Ishikawa (cell line): ENCODE results near the gene PATL1.

Experiments
- CEBPB ChIP-seq: IDR thresholded peaks from 2 replicates; pipeline ENCODE4 v1.6.1; 2012
- CREB1 ChIP-seq: IDR thresholded peaks from 2 replicates; pipeline ENCODE4 v1.6.1; 2012; ENCODE audit warnings: low read depth
- EGR1 ChIP-seq: IDR thresholded peaks from 2 replicates; pipeline ENCODE4 v1.6.1; 2012
- EP300 ChIP-seq: IDR thresholded peaks from 2 replicates; pipeline ENCODE4 v1.6.1; 2012; ENCODE audit warnings: borderline replicate concordance
- FOXM1 ChIP-seq: IDR thresholded peaks from 2 replicates; pipeline ENCODE4 v1.6.1; 2012; ENCODE audit warnings: low read depth, borderline replicate concordance
- MAX ChIP-seq: IDR thresholded peaks from 2 replicates; pipeline ENCODE4 v1.6.1; 2012
- NFIC ChIP-seq: IDR thresholded peaks from 2 replicates; pipeline ENCODE4 v1.6.1; 2012
- RAD21 ChIP-seq: IDR thresholded peaks from 2 replicates; pipeline ENCODE4 v1.6.1; 2012; ENCODE audit warnings: low read depth
- REST ChIP-seq: IDR thresholded peaks from 2 replicates; pipeline ENCODE4 v1.6.1; 2012; ENCODE audit warnings: low read depth, mild to moderate bottlenecking
- TAF1 ChIP-seq: IDR thresholded peaks from 2 replicates; pipeline ENCODE4 v1.6.1; 2012; ENCODE audit warnings: low read depth, mild to moderate bottlenecking
- TCF12 ChIP-seq: IDR thresholded peaks from 2 replicates; pipeline ENCODE4 v1.6.1; 2012; ENCODE audit warnings: low read depth
- TEAD4 ChIP-seq: IDR thresholded peaks from 2 replicates; pipeline ENCODE4 v1.6.1; 2012
- USF1 ChIP-seq: IDR thresholded peaks from 2 replicates; pipeline ENCODE4 v1.6.1; 2012
- YY1 ChIP-seq: IDR thresholded peaks from 2 replicates; pipeline ENCODE4 v1.6.1; 2012; ENCODE audit warnings: low read depth
- ZBTB7A ChIP-seq: IDR thresholded peaks from 2 replicates; pipeline ENCODE4 v1.6.1; 2012; ENCODE audit warnings: low read depth

Gene PATL1

GRCh38 chr11:59602432-59602831 is 66.4 kb downstream of the PATL1 start:
- TF ChIP-seq REST (no peak), TEAD4 (no peak), NFIC (no peak), CEBPB (no peak), FOXM1 (no peak), CREB1 (no peak)

GRCh38 chr11:59601788-59602187 is 67.0 kb downstream of the PATL1 start:
- TF ChIP-seq TCF12 (no peak), RAD21 (no peak), USF1 (no peak), NFIC (no peak), FOXM1 (no peak), EGR1 (no peak), CEBPB (no peak), EP300 (no peak), ZBTB7A (no peak), MAX (no peak), TAF1 (no peak), REST (no peak), CREB1 (no peak), TEAD4 (no peak), YY1 (no peak)

- TF ChIP-seq REST, result no peak
- no peak for TF ChIP-seq CREB1
- no peak for TF ChIP-seq FOXM1
- TF ChIP-seq RAD21, result no peak
- TF ChIP-seq TEAD4, result no peak
- TF ChIP-seq ZBTB7A, result no peak
- TF ChIP-seq USF1, result no peak
- TF ChIP-seq EP300, result no peak
- no peak for TF ChIP-seq CEBPB
- no peak for TF ChIP-seq TCF12
- TF ChIP-seq TAF1, result no peak
- TF ChIP-seq YY1, result no peak
- TF ChIP-seq EGR1, result no peak
- TF ChIP-seq MAX, result no peak
- TF ChIP-seq NFIC, result no peak
Observed at GRCh38 chr11:59600636-59601035, 68.2 kb downstream of the PATL1 start.

GRCh38 chr11:59600234-59600633 is 68.6 kb downstream of the PATL1 start:
- TF ChIP-seq TEAD4 (no peak), MAX (no peak), CEBPB (no peak), USF1 (no peak), NFIC (no peak), CREB1 (no peak), YY1 (no peak), RAD21 (no peak), TCF12 (no peak), EGR1 (no peak), FOXM1 (no peak), REST (no peak), EP300 (no peak), TAF1 (no peak), ZBTB7A (no peak)
